ENCODE measurements around the gene TMEM135.

DNA sequence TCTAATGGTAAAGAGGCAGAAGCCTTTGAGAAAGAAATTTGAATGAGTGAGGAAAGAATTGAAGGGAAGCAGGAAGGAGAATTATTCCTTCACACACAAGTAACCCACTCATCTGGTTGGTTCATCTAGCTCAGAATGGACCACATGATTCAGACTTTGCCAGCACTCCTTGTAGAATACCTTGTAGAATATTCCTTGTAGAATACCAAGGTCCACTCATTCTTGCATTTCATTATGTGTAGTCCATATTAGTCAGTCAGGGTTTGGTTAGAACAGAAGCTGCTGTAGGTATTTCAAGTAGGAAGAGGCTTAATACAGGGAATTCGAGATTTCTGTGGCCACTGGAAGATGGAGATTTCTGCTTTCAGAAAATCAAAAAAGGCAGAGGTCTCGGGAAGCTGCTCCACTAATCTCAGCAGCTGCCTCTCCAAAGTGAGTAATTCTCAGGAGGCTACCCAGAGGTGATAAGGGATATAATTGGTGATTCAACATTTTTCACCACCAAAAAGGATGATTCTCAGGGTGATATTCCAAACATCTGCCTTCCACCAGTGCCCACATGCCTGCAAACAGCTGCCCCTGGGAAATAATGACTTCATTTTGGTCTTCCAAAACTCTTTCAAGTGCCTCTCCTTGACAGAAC lies 329.1 kb downstream of the TMEM135 start:
- TF ChIP-seq, protein P1, sequence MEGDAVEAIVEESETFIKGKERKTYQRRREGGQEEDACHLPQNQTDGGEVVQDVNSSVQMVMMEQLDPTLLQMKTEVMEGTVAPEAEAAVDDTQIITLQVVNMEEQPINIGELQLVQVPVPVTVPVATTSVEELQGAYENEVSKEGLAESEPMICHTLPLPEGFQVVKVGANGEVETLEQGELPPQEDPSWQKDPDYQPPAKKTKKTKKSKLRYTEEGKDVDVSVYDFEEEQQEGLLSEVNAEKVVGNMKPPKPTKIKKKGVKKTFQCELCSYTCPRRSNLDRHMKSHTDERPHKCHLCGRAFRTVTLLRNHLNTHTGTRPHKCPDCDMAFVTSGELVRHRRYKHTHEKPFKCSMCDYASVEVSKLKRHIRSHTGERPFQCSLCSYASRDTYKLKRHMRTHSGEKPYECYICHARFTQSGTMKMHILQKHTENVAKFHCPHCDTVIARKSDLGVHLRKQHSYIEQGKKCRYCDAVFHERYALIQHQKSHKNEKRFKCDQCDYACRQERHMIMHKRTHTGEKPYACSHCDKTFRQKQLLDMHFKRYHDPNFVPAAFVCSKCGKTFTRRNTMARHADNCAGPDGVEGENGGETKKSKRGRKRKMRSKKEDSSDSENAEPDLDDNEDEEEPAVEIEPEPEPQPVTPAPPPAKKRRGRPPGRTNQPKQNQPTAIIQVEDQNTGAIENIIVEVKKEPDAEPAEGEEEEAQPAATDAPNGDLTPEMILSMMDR (IDR thresholded peaks at IDR 0.05; ENCODE audit: low read depth, low read length, poor library complexity, severe bottlenecking), result no peak
- no peak for TF ChIP-seq EZH2phosphoT487 (IDR thresholded peaks at IDR 0.05; ENCODE audit: borderline replicate concordance, low read length)
